ENCODE measurements around the gene CD300LB.
"Not testable (repeated sequence)": the region's sequence is repeated elsewhere in the genome, so short reads cannot be mapped to it uniquely, and the experiment has no call there.

Gene CD300LB

GRCh38 chr17:74493331-74493833, 37.9 kb downstream of the CD300LB start:
- peak; percentile 16 for DNase-seq (ENCODE audit: low read depth)

- no peak for DNase-seq (ENCODE audit: low read depth)
Measured at GRCh38 chr17:74491626-74492025, 39.6 kb downstream of the CD300LB start.

- no peak for DNase-seq (ENCODE audit: low read depth)
Measured at GRCh38 chr17:74490716-74491115, 40.6 kb downstream of the CD300LB start.

GRCh38 chr17:74488276-74488675, 43.0 kb downstream of the CD300LB start:
- not testable (repeated sequence) for DNase-seq (ENCODE audit: low read depth)

GRCh38 chr17:74485841-74486240, 45.4 kb downstream of the CD300LB start:
- DNase-seq (ENCODE audit: low read depth), result no peak

- no peak for DNase-seq (ENCODE audit: low read depth)
Measured at GRCh38 chr17:74485022-74485743, 46.1 kb downstream of the CD300LB start.

GRCh38 chr17:74484066-74484465, 47.2 kb downstream of the CD300LB start:
- DNase-seq (ENCODE audit: low read depth), result no peak

GRCh38 chr17:74481621-74482020, 49.7 kb downstream of the CD300LB start:
- no peak for DNase-seq (ENCODE audit: low read depth)

- DNase-seq (ENCODE audit: low read depth), result no peak
Measured at GRCh38 chr17:74480290-74480689, 51.0 kb downstream of the CD300LB start.

- DNase-seq (ENCODE audit: low read depth), result no peak
Measured at GRCh38 chr17:74478420-74479100, 52.7 kb downstream of the CD300LB start.

- no peak for DNase-seq (ENCODE audit: low read depth)
Measured at GRCh38 chr17:74477411-74477810, 53.9 kb downstream of the CD300LB start.

GRCh38 chr17:74475189-74475588, 56.1 kb downstream of the CD300LB start:
- DNase-seq (ENCODE audit: low read depth), result no peak

- DNase-seq (ENCODE audit: low read depth), result no peak
Measured at GRCh38 chr17:74474043-74474792, 57.1 kb downstream of the CD300LB start.

- DNase-seq (ENCODE audit: low read depth), result no peak
Measured at GRCh38 chr17:74473294-74473693, 58.0 kb downstream of the CD300LB start.

GRCh38 chr17:74472890-74473289, 58.4 kb downstream of the CD300LB start:
- no peak for DNase-seq (ENCODE audit: low read depth)

- no peak for DNase-seq (ENCODE audit: low read depth)
Measured at GRCh38 chr17:74471341-74471740, 59.9 kb downstream of the CD300LB start.

All from T-helper 22 cell (primary cell).